HEK293 (cell line): ENCODE results near the gene DCAF6.
A peak's percentile ranks its signal among the peaks of the same experiment; 100 is the strongest.

Experiments used
- CTCF ChIA-PET: fragments of 350-600 bp; formaldehyde crosslinking; extraction: SDS; loops from one replicate; lab custom pipeline; 2021; ENCODE audit warnings: antibody characterized with exemption; lab: Yijun Ruan, JAX
- POLR2A ChIA-PET: fragments of 300-600 bp; formaldehyde crosslinking; extraction: SDS; loops from one replicate; lab custom pipeline; 2020; ENCODE audit warnings: antibody characterized with exemption, inconsistent platforms; lab: Yijun Ruan, JAX
- H3K27ac ChIP-seq: fragments of 200-500 bp; sonication (Bioruptor generic); 2 replicates; pipeline ENCODE4 v1.5.1; 2014; ENCODE audit warnings: low read depth, low read length, control low read depth, inconsistent platforms; ENCODE audit errors: extremely low read depth
- H3K36me3 ChIP-seq, 2 experiments: fragments of 200-500 bp in 1 of 2; sonication (Bioruptor generic) in 1 of 2; 1 replicate in 1 of 2; 2 replicates in 1 of 2; pipeline ENCODE4 v1.5.1; 2014 to 2017; ENCODE audit warnings: inconsistent platforms in 2 of 2, low read length in 2 of 2; ENCODE audit not compliant: control insufficient read depth in 2 of 2, insufficient read depth in 1 of 2
- H3K4me1 ChIP-seq: fragments of 200-500 bp; sonication (Bioruptor generic); 2 replicates; pipeline ENCODE4 v1.5.1; 2014; ENCODE audit warnings: mild to moderate bottlenecking, low read length, inconsistent platforms; ENCODE audit not compliant: control insufficient read depth, insufficient read depth
- H3K4me3 ChIP-seq: 2 replicates; pipeline ENCODE4 v1.5.1; 2011; ENCODE audit warnings: low read depth, mild to moderate bottlenecking, control low read depth, low read length, moderate library complexity
- H3K9me3 ChIP-seq: fragments of 200-500 bp; sonication (Bioruptor generic); 2 replicates; pipeline ENCODE4 v1.5.1; 2014; ENCODE audit warnings: low read depth, low read length, inconsistent platforms; ENCODE audit not compliant: control insufficient read depth, insufficient read depth
- GFI1B ChIP-seq: fragments of 450-650 bp; formaldehyde crosslinking; IDR thresholded peaks from 2 replicates; pipeline ENCODE4 v1.5.1; 2016; ENCODE audit warnings: missing biosample characterization, missing genetic modification characterization
- GLI4 ChIP-seq: fragments of 450-650 bp; formaldehyde crosslinking; IDR thresholded peaks from 2 replicates; pipeline ENCODE4 v1.5.1; 2016; ENCODE audit warnings: missing biosample characterization, missing genetic modification characterization
- GLIS2 ChIP-seq: fragments of 450-650 bp; formaldehyde crosslinking; IDR thresholded peaks from 2 replicates; pipeline ENCODE4 v1.5.1; 2016; ENCODE audit warnings: missing biosample characterization, missing genetic modification characterization
- SP7 ChIP-seq: fragments of 450-650 bp; formaldehyde crosslinking; IDR thresholded peaks from 2 replicates; pipeline ENCODE4 v1.5.1; 2016; ENCODE audit warnings: missing biosample characterization, missing genetic modification characterization
- ZNF146 ChIP-seq: fragments of 450-650 bp; formaldehyde crosslinking; IDR thresholded peaks from 2 replicates; pipeline ENCODE4 v1.5.1; 2016; ENCODE audit warnings: missing biosample characterization, missing genetic modification characterization
- ZNF366 ChIP-seq: fragments of 450-650 bp; formaldehyde crosslinking; conservative IDR thresholded peaks from 2 replicates; pipeline ENCODE4 v1.5.1; 2016; ENCODE audit warnings: missing biosample characterization, missing genetic modification characterization
- ZNF600 ChIP-seq: fragments of 450-650 bp; formaldehyde crosslinking; IDR thresholded peaks from 2 replicates; pipeline ENCODE4 v1.5.1; 2016; ENCODE audit warnings: missing biosample characterization, missing genetic modification characterization
- ZNF654 ChIP-seq: fragments of 450-650 bp; formaldehyde crosslinking; IDR thresholded peaks from 2 replicates; pipeline ENCODE4 v1.5.1; 2016; ENCODE audit warnings: low read depth, missing biosample characterization, missing genetic modification characterization
- TF ChIP-seq, protein P1 (sequence below): fragments of 450-650 bp; formaldehyde crosslinking; IDR thresholded peaks from 2 replicates; pipeline ENCODE4 v1.5.1; 2017; ENCODE audit warnings: missing biosample characterization, missing genetic modification characterization
- TF ChIP-seq, protein P2 (sequence below): fragments of 450-650 bp; formaldehyde crosslinking; IDR thresholded peaks from 2 replicates; pipeline ENCODE4 v1.5.1; 2016; ENCODE audit warnings: missing biosample characterization, missing genetic modification characterization
- TF ChIP-seq, protein P3 (sequence below): fragments of 450-650 bp; formaldehyde crosslinking; IDR thresholded peaks from 2 replicates; pipeline ENCODE4 v1.5.1; 2016; ENCODE audit warnings: missing biosample characterization, missing genetic modification characterization
- TF ChIP-seq, protein P4 (sequence below): fragments of 450-650 bp; formaldehyde crosslinking; IDR thresholded peaks from 2 replicates; pipeline ENCODE4 v1.5.1; 2016; ENCODE audit warnings: missing biosample characterization, missing genetic modification characterization
- TF ChIP-seq, protein P5 (sequence below): fragments of 450-650 bp; formaldehyde crosslinking; IDR thresholded peaks from 2 replicates; pipeline ENCODE4 v1.5.1; 2016; ENCODE audit warnings: missing biosample characterization, missing genetic modification characterization
- TF ChIP-seq, protein P6 (sequence below): fragments of 450-650 bp; formaldehyde crosslinking; IDR thresholded peaks from 2 replicates; pipeline ENCODE4 v1.5.1; 2016; ENCODE audit warnings: missing biosample characterization, missing genetic modification characterization, borderline replicate concordance

DCAF6 gene

DNA sequence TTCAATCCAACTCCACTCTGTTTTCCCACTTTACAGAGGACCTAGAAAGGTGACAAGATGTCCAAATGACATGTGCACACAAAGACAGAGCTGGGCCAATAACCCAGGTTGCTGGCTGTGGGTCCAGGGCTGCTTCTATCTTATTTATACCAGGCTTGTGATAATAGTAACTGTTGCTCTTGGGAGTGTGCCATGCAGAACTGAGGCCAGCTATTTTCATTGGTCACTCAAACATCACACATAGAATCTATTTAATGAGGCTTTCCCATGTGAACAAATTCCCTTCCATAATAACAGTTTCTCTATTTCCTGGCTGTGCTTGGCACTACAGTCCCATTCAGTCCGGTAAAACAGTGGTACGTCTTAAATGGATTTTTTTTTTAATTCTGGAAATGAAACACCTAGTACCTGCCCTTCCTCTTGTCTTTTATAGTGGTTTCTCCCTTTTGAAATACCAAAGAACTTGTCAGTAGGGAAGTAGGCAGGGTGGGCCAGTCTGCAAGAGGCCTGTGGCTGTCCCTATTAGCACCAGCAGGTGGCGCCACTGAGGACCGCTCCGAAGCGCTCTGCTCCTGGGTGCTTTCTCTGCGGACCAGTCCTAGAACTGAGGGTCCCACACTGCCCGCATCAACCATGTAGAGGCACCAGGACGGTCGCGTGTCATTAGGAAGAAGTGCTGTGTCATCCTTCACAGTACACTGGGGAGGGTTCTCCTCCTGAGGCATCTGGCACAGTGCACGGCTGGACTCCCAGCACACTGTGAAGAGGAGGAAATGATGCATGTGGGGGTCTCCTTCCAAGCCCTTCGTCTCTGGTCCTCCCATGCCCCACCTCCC, 148.1 kb downstream of the DCAF6 start:
- no peak overlapping the region for H3K4me3 ChIP-seq
- POLR2A ChIA-PET = no interaction called here

More for the DNA sequence above, 148.1 kb downstream of the DCAF6 start:
- TF ChIP-seq, protein P1, sequence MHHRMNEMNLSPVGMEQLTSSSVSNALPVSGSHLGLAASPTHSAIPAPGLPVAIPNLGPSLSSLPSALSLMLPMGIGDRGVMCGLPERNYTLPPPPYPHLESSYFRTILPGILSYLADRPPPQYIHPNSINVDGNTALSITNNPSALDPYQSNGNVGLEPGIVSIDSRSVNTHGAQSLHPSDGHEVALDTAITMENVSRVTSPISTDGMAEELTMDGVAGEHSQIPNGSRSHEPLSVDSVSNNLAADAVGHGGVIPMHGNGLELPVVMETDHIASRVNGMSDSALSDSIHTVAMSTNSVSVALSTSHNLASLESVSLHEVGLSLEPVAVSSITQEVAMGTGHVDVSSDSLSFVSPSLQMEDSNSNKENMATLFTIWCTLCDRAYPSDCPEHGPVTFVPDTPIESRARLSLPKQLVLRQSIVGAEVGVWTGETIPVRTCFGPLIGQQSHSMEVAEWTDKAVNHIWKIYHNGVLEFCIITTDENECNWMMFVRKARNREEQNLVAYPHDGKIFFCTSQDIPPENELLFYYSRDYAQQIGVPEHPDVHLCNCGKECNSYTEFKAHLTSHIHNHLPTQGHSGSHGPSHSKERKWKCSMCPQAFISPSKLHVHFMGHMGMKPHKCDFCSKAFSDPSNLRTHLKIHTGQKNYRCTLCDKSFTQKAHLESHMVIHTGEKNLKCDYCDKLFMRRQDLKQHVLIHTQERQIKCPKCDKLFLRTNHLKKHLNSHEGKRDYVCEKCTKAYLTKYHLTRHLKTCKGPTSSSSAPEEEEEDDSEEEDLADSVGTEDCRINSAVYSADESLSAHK = no peak
- TF ChIP-seq GLI4 = no peak
- TF ChIP-seq, protein P2, sequence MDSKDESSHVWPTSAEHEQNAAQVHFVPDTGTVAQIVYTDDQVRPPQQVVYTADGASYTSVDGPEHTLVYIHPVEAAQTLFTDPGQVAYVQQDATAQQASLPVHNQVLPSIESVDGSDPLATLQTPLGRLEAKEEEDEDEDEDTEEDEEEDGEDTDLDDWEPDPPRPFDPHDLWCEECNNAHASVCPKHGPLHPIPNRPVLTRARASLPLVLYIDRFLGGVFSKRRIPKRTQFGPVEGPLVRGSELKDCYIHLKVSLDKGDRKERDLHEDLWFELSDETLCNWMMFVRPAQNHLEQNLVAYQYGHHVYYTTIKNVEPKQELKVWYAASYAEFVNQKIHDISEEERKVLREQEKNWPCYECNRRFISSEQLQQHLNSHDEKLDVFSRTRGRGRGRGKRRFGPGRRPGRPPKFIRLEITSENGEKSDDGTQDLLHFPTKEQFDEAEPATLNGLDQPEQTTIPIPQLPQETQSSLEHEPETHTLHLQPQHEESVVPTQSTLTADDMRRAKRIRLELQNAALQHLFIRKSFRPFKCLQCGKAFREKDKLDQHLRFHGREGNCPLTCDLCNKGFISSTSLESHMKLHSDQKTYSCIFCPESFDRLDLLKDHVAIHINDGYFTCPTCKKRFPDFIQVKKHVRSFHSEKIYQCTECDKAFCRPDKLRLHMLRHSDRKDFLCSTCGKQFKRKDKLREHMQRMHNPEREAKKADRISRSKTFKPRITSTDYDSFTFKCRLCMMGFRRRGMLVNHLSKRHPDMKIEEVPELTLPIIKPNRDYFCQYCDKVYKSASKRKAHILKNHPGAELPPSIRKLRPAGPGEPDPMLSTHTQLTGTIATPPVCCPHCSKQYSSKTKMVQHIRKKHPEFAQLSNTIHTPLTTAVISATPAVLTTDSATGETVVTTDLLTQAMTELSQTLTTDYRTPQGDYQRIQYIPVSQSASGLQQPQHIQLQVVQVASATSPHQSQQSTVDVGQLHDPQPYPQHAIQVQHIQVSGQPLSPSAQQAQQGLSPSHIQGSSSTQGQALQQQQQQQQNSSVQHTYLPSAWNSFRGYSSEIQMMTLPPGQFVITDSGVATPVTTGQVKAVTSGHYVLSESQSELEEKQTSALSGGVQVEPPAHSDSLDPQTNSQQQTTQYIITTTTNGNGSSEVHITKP (tag by site-specific recombination) = no peak
- TF ChIP-seq ZNF600 (tag by site-specific recombination) = 0 out of 2 replicates have a peak, but pooled peaks have one; percentile 34
- TF ChIP-seq, protein P3, sequence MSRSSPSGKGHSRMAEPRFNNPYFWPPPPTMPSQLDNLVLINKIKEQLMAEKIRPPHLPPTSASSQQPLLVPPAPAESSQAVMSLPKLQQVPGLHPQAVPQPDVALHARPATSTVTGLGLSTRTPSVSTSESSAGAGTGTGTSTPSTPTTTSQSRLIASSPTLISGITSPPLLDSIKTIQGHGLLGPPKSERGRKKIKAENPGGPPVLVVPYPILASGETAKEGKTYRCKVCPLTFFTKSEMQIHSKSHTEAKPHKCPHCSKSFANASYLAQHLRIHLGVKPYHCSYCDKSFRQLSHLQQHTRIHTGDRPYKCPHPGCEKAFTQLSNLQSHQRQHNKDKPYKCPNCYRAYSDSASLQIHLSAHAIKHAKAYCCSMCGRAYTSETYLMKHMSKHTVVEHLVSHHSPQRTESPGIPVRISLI (tag by site-specific recombination) = no peak
- TF ChIP-seq, protein P4, sequence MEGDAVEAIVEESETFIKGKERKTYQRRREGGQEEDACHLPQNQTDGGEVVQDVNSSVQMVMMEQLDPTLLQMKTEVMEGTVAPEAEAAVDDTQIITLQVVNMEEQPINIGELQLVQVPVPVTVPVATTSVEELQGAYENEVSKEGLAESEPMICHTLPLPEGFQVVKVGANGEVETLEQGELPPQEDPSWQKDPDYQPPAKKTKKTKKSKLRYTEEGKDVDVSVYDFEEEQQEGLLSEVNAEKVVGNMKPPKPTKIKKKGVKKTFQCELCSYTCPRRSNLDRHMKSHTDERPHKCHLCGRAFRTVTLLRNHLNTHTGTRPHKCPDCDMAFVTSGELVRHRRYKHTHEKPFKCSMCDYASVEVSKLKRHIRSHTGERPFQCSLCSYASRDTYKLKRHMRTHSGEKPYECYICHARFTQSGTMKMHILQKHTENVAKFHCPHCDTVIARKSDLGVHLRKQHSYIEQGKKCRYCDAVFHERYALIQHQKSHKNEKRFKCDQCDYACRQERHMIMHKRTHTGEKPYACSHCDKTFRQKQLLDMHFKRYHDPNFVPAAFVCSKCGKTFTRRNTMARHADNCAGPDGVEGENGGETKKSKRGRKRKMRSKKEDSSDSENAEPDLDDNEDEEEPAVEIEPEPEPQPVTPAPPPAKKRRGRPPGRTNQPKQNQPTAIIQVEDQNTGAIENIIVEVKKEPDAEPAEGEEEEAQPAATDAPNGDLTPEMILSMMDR = peak; percentile 62
- no peak for TF ChIP-seq ZNF366 (tag by site-specific recombination)
- TF ChIP-seq, protein P5, sequence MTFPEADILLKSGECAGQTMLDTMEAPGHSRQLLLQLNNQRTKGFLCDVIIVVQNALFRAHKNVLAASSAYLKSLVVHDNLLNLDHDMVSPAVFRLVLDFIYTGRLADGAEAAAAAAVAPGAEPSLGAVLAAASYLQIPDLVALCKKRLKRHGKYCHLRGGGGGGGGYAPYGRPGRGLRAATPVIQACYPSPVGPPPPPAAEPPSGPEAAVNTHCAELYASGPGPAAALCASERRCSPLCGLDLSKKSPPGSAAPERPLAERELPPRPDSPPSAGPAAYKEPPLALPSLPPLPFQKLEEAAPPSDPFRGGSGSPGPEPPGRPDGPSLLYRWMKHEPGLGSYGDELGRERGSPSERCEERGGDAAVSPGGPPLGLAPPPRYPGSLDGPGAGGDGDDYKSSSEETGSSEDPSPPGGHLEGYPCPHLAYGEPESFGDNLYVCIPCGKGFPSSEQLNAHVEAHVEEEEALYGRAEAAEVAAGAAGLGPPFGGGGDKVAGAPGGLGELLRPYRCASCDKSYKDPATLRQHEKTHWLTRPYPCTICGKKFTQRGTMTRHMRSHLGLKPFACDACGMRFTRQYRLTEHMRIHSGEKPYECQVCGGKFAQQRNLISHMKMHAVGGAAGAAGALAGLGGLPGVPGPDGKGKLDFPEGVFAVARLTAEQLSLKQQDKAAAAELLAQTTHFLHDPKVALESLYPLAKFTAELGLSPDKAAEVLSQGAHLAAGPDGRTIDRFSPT (tag by site-specific recombination) = no peak
- no peak for TF ChIP-seq ZNF146
- peak; percentile 23; the same call in 1 of the 2 replicates for TF ChIP-seq ZNF654 (tag by site-specific recombination)
- TF ChIP-seq GFI1B (tag by site-specific recombination) = no peak
- TF ChIP-seq, protein P6, sequence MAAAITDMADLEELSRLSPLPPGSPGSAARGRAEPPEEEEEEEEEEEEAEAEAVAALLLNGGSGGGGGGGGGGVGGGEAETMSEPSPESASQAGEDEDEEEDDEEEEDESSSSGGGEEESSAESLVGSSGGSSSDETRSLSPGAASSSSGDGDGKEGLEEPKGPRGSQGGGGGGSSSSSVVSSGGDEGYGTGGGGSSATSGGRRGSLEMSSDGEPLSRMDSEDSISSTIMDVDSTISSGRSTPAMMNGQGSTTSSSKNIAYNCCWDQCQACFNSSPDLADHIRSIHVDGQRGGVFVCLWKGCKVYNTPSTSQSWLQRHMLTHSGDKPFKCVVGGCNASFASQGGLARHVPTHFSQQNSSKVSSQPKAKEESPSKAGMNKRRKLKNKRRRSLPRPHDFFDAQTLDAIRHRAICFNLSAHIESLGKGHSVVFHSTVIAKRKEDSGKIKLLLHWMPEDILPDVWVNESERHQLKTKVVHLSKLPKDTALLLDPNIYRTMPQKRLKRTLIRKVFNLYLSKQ (tag by site-specific recombination) = no peak
- no peak for TF ChIP-seq GLIS2 (tag by site-specific recombination)
- no peak for TF ChIP-seq SP7
- TF ChIP-seq, all 188 proteins: peak for 3
- CTCF ChIA-PET = interaction anchor here (0.5 to 4.2 kb wide), 22 partner anchors 8 to 1470 kb away, joined by 3 to 55 read pairs (median 4); partner anchors contain the start of gene GPR161
- H3K9me3 ChIP-seq = no peaks in the 10 kb centered on the region
- peaks cover 0 to 38% of the 10 kb centered on the region in 2 experiments; a peak in 1 of 3 replicates for H3K36me3 ChIP-seq
- no peak overlapping the region for H3K27ac ChIP-seq
- H3K4me1 ChIP-seq = no peaks in the 10 kb centered on the region
